NCI-H1694 (cell line): ENCODE data around the gene TCAP.
"Not testable (repeated sequence)": the region's sequence is repeated elsewhere in the genome, so short reads cannot be mapped to it uniquely, and the experiment has no call there.

Source experiments
- DNase-seq: peaks from one replicate; lab custom pipeline; 2025; lab: John Stamatoyannopoulos, UW

TCAP gene

DNA sequence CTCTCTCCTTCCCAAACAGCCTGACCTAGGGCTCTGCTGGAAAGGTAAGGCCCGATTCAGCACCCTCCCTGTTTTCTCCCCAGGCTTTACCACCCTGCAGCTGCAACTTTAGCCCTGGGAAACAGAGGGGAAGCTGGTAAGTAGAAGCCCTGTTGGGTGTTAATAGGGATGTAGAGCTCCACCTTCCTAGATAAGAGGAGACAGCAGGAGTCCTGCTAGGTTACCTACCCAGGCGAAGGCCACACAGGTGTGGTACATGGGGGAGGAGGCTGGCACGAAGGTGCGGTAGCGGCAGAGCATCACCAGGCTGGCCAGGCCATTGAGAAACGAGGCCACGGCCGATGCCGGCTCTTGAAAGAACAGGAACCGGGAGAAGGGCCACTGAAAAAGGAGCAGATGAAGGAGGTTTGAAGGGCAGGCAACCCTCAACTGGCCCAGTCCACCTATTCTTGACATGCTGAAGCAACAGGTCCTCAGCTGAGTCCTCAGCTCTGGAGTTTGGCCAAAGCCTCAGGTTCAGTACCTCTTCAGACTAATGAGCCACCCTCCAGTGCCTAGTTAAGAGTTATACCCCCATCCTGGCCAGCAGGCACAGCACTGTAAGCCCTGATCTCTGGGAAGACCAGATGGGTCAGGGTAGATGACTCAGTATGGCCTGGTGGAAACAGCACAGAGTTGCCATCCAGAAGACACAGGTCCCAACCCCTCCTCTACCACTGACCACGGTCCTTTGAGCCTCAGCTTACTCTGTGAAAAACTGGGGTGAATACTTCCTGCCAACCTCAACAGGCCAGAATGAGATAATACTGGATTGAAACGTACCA is 19.4 kb downstream of the TCAP start:
- DNase-seq = no peak

DNA sequence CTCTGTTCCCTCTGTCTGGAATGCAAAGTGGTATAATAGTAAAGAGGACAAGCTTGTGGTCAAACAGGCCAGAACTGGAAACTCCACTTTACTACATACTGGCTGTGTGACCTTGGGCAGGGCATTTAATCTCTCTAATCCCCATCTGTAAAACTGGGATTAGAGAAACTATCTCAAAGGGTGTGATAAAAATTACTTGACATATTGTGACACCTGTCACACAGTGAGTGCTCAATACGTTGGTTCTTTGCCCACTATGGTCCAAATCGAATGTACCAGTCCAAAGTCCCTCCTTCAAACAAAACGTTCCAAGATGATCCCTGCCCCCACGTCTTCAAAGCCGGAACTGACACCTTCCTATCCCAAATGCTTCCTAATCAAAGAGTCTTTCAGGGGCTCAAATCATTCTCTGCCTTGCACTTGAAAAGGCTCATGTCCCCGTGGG is 22.0 kb downstream of the TCAP start:
- DNase-seq = no peak

DNA sequence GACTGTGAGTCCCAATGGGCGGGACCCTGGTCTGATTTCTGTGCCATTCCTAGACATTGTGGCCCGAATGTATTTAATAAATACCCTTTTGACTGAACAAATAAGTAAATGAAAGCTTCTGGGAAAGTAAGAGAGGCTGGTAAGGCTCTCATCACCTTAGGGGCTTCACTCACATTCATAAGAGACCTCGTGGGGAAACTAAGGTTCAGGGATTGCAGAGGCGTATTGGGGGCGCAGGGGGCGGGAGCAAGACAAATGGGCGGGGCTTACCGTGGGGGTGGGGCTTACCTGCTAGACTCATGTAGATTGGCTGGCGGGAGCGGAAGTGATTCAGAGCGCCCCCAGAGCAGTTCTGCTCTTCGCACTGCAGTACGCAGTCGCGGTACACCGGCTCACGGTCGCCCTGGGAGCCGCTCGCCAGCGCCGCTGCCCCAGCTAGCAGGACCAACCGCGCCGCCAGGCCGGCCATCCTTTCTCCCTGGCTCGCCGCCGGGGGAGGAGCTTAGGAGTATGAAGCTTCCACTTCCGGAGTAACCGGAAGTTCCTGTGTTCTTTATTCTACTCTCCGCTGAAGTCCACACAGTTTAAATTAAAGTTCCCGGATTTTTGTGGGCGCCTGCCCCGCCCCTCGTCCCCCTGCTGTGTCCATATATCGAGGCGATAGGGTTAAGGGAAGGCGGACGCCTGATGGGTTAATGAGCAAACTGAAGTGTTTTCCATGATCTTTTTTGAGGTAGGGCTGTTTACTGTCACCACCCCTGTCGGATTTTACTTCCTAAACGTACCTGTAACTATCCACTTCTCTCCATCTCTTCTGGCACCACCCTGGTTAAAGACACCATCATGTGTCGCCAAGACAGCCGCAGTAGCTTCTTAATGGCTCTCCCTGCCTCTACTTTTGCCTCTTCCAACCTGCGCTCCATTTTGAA is 22.7 kb downstream of the TCAP start, which contains the start of gene PGAP3:
PGAP3 (minus strand) TSS at position 512 of the 929 bp plus-strand sequence; CDS start at position 469, 43 bp downstream.
- DNase-seq = peak; percentile 97

DNA sequence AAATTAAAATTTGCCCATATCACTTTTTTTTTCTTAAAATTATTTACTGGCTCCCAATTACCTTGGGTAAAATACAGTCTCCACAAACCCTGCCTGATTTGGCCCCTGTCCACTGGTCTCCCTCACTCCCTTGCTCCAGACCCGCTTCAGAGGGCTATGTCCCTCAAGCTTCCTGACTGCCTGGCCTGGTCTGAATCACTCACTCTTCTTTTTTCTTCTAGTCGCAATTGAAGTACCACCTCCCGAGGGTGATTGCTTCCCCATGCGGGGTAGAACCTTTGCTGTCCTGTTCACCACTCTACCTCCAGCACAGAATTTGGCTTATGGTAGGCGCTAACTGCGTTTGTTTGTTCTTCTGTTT is 23.3 kb downstream of the TCAP start:
- no peak for DNase-seq

DNA sequence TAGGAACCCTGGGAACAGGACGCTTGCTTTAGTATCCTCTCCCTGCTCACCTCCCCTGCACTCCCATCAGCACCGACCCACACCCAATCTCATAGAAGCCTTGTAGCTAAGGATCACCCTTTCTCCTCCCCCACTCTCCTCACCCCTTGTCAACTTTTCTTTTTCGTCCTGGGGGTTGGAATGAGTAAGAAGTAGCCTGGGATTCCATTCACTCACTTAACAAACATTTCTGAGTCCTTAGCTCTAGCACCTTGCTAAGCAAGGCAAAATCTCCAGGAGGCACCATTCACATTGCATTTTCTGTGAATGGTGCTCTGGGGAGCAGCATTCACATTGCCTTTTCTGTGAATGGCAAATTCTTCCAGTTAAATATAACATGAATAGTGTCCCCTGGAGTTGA is 23.8 kb downstream of the TCAP start:
- DNase-seq = no peak

GRCh38 chr17:39694593-39694992 is 29.4 kb downstream of the TCAP start:
- no peak for DNase-seq

DNA sequence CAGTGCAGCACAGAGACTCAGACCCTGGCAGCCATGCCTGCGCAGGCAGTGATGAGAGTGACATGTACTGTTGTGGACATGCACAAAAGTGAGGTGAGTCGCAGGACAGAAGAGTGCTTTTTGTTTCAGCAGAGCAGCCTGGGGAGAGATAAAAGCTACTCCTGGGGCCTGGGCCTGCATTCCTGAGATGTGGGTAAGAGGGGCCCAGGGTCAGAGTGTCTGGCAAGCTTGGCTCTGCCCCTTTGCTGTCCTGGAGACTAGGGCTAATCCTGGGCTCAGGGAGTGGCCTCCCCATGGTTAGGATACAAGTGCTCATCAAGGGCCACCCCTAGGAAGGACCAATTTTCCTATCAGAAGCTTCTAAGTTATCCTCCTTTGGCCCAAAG is 29.9 kb downstream of the TCAP start:
- no peak for DNase-seq

GRCh38 chr17:39696731-39697130 is 31.6 kb downstream of the TCAP start:
- DNase-seq = no peak

DNA sequence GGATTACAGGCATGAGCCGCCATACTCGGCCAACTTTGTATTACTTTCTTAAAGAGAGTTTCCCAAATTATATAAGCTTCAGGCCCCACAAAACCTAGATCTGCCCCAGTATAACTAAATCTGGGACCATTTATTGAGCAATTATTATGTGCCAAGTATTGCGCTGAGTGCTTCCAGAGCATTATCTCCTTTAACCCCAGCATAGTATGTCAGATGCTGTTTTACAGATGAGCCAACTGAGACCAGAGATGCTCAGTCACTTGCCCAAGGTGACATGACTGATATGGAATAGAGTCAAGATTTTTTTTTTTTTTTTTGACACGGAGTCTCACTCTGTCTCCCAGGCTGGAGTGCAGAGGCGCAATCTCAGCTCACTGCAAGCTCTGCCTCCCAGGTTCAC is 32.8 kb downstream of the TCAP start:
- DNase-seq = no peak

- not testable (repeated sequence) for DNase-seq
These were observed 34.1 kb downstream of the TCAP start for GRCh38 chr17:39699157-39699817.

GRCh38 chr17:39699818-39700147 is 34.6 kb downstream of the TCAP start, which contains the start of gene ERBB2:
Gene ERBB2, plus strand, starts transcription at chr17:39700064. Its CDS starts 175 bp downstream, at chr17:39700239.
- DNase-seq = no peak

- DNase-seq = no peak
These were observed 35.2 kb downstream of the TCAP start for GRCh38 chr17:39700148-39700987.

- DNase-seq = no peak
These were observed 36.0 kb downstream of the TCAP start for GRCh38 chr17:39701012-39701783.

- DNase-seq = no peak
These were observed 36.8 kb downstream of the TCAP start for GRCh38 chr17:39701784-39702422.

DNA sequence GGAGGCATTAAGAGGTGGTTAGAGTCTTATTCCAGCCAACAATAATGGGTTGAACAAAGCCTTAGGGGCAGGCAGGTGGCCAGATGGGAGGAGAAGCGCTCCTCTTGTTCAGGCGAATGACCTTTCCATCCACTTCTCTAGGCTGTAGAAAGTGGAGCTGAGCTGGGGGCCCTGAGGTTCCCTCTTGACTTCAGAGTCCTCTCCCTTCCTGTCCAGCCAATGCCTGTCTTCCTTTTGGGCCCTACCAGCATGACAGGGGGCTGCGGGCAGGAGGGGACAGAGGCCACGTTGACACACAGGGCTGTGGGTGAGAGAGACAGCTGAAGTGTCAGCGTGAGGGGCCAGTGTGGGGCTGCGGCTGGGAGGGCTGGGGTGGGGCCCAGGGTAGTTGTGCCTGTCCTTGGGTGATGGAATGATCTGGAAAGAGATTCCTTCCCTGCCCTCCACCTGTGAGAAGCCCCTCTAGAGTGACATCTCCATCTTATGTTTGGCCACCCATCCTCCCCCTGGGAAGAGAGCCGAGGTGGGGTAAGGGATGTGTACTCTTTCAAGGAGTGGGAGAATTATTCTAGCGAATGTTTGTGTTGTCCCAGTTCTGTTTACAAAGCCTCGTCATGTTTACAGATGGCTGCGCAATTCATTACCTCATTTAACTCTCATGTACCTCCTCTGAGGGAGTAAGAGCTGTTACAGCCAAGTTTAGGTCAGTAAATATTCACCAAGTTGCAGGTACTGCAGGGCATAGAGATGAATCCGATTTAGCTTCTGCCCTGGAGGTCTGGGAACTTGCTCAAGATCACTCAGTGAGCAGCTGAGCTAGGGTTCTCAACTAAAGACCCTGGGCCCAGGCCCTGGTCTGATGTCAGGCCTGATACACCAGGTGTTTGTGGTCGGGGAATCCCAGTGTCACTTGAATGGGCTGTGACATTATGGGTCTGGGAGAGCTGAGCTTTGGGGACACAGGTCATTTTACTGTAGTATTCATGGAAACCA is 38.0 kb downstream of the TCAP start:
- DNase-seq = no peak

GRCh38 chr17:39703913-39704312 is 38.8 kb downstream of the TCAP start:
- DNase-seq = no peak

DNA sequence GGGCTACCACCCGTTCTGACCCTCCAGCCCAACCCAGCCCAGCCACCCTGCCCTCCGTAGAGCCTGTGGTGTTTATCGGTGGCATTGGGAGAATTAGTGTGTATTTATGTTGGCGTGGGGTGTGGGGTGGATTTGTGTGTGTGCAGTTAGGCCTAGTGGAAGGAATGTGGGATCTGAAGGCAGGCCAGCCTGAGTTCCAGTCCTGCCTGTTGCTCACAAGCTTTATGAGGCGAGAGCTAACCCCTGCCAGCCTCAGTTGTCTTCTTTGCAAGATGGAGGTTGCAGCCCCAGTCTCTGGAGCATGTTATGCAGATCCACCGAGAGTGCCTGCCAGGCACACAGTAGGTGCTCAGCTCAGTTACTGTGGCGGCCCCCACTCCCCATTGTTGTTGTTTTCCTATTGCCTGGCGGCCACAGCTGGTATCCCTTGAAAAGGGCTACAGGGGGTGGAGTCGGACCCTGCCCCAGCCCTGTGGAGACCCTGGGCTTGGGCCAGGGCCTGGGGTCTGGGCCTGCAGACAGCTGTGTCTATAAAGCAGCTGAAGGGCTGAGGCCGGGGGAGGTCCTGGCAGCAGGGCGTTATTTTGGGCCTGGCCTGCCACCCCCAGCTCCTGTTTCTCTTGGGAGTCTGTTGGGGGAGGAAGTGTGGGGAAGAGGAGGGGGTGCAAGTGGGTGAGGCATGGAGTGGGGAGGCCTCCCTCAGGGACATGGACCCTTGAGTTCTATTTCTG is 39.8 kb downstream of the TCAP start:
- DNase-seq = no peak

DNA sequence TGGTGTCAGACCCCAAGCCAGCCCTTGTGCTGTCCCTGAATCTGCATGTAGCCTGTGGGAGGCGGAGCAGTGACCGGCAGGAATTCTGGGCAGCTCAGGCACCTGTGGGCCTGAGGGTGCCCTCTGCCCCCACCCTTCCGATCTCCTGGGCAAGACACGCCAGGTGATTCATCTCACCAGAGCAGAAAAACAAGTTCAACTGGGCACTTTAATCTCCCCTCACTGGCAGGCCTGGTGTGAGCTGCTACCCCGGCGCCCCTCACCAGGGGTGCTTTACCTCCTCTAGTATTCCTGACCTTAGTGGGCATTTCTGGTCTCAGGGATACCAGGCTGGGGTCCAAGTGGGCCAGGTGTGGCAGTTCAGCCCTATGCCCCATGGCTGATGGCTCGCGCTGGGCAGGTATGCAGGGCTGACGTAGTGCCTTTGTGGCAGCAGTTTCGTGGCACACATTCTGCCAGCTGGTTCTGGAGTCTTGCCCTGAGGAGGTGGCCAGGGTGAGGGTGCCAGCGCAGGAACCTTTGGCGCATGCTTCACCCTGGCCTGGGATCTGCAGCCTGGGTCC is 40.7 kb downstream of the TCAP start:
- DNase-seq = no peak
